Neural progenitor cell (in vitro differentiated cells): ENCODE results near the gene STXBP5. TPM values are rescaled to one million over a fixed set of nuclear protein-coding genes. Genes with fewer than 3 reads are reported as not detected.

Experiments used
- DNase-seq: peaks from one replicate; pipeline ENCODE4 v3.0.0-alpha.2; 2016; ENCODE audit warnings: low spot score
- H2AFZ ChIP-seq: fragments of 200-600 bp; sonication (generic); replicated peaks from 2 replicates; pipeline ENCODE4 v1.6.1; 2016; ENCODE audit warnings: antibody characterized with exemption
- H3F3A ChIP-seq: fragments of 200-600 bp; sonication (generic); 2 replicates; pipeline ENCODE4 v1.6.1; 2016; ENCODE audit warnings: antibody characterized with exemption, low read depth
- H3K27ac ChIP-seq: fragments of 200-600 bp; sonication (generic); 2 replicates; pipeline ENCODE4 v1.5.1; 2016; ENCODE audit warnings: mild to moderate bottlenecking
- H3K27me3 ChIP-seq: fragments of 200-600 bp; sonication (generic); 2 replicates; pipeline ENCODE4 v1.6.1; 2016; ENCODE audit warnings: mild to moderate bottlenecking, moderate library complexity
- H3K36me3 ChIP-seq: fragments of 200-600 bp; sonication (generic); 2 replicates; pipeline ENCODE4 v1.5.1; 2016
- H3K4me1 ChIP-seq: fragments of 200-600 bp; sonication (generic); 2 replicates; pipeline ENCODE4 v1.6.1; 2016; ENCODE audit warnings: mixed run types
- H3K4me2 ChIP-seq: fragments of 200-600 bp; sonication (generic); 2 replicates; pipeline ENCODE4 v1.6.1; 2016
- H3K4me3 ChIP-seq: fragments of 200-600 bp; sonication (generic); 2 replicates; pipeline ENCODE4 v1.5.1; 2016
- H3K79me2 ChIP-seq: fragments of 200-600 bp; sonication (generic); 2 replicates; pipeline ENCODE4 v1.6.1; 2016; ENCODE audit warnings: low read depth
- H3K9ac ChIP-seq: fragments of 200-600 bp; sonication (generic); 2 replicates; pipeline ENCODE4 v1.6.1; 2016
- H3K9me3 ChIP-seq: fragments of 200-600 bp; sonication (generic); 2 replicates; pipeline ENCODE4 v1.5.1; 2016; ENCODE audit warnings: low read depth
- H4K20me1 ChIP-seq: fragments of 200-600 bp; sonication (generic); 2 replicates; pipeline ENCODE4 v1.6.1; 2016; ENCODE audit warnings: low read depth
- H3K27ac Mint-ChIP-seq: 3 replicates; pipeline ENCODE4 v1.8.0; 2021; ENCODE audit warnings: mixed read lengths
- H3K27me3 Mint-ChIP-seq: 2 replicates; pipeline ENCODE4 v1.8.0; 2022; ENCODE audit warnings: low read depth, mild to moderate bottlenecking, inconsistent platforms, moderate library complexity, mixed read lengths; ENCODE audit not compliant: insufficient read depth
- H3K36me3 Mint-ChIP-seq: 3 replicates; pipeline ENCODE4 v1.8.0; 2021; ENCODE audit warnings: mixed read lengths
- H3K4me1 Mint-ChIP-seq: 3 replicates; pipeline ENCODE4 v1.8.0; 2021; ENCODE audit warnings: mixed read lengths
- H3K4me3 Mint-ChIP-seq: 3 replicates; pipeline ENCODE4 v1.8.0; 2021; ENCODE audit warnings: mild to moderate bottlenecking, moderate library complexity, mixed read lengths
- H3K9me3 Mint-ChIP-seq: 3 replicates; pipeline ENCODE4 v1.8.0; 2020; ENCODE audit warnings: mixed read lengths
- CTCF ChIP-seq: fragments of 200-600 bp; sonication (generic); IDR thresholded peaks from 2 replicates; pipeline ENCODE4 v1.5.1; 2017; ENCODE audit warnings: antibody characterized with exemption, mild to moderate bottlenecking
- EZH2 ChIP-seq: fragments of 200-600 bp; sonication (generic); IDR thresholded peaks from 2 replicates; pipeline ENCODE4 v1.6.1; 2017; ENCODE audit warnings: antibody characterized with exemption, mild to moderate bottlenecking, moderate library complexity
- EZH2phosphoT487 ChIP-seq: fragments of 200-600 bp; sonication (generic); IDR thresholded peaks from 2 replicates; pipeline ENCODE4 v1.6.1; 2017; ENCODE audit warnings: antibody characterized with exemption
- total RNA-seq: library from RNA; depleted of rRNA; stranded (reverse); fragments of >200 nt; gene quantifications from 2 replicates; pipeline ENCODE4 v1.2.3, GENCODE V29; 2015; ENCODE audit warnings: low replicate concordance

The STXBP5 gene
- total RNA-seq, 1 donor from 2014 or later, result 12.0 TPM

DNA sequence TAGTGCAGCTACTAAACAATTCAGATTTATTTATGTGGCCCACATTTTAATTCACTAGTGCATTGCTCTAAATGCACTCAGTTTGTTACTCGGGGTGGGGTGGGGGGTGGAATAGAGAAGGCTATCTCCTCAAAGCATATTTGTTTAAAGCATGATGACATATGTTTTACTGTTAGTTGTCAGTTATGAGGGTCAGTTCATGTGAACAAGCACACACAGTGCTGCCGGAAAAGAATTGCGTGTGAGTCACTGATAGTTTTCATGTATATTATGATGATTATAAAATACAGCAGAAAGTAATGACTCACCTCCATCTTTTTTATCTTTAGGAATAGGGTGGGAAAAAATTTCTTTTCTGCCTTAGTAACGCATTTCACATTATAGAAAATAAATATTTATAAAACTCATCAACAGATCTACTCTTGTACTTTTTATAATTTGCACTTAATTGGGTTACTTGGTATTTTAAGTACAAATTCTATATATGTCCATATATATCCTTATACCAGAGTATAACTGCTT is 42.2 kb upstream of the STXBP5 start:
- H3K4me3 Mint-ChIP-seq, result no peak overlapping the region
- H3K27ac Mint-ChIP-seq, result no peak overlapping the region
- H3K4me1 Mint-ChIP-seq, result no peaks in the 10 kb centered on the region
- H4K20me1 ChIP-seq, result no peaks in the 10 kb centered on the region
- no peaks in the 10 kb centered on the region for H3K4me1 ChIP-seq
- no peaks in the 10 kb centered on the region for H3K9me3 ChIP-seq
- H3K9me3 Mint-ChIP-seq, result no peaks in the 10 kb centered on the region
- no peak overlapping the region for H3K9ac ChIP-seq
- H3K36me3 ChIP-seq, result no peaks in the 10 kb centered on the region
- no peaks in the 10 kb centered on the region for H3F3A ChIP-seq
- no peak overlapping the region for H3K4me2 ChIP-seq
- no peaks in the 10 kb centered on the region for H3K79me2 ChIP-seq
- TF ChIP-seq EZH2, result no peak
- no peak for TF ChIP-seq CTCF
- TF ChIP-seq EZH2phosphoT487, result no peak
- no peak for DNase-seq
- H3K27me3 ChIP-seq, result no peaks in the 10 kb centered on the region
- H3K4me3 ChIP-seq, result no peak overlapping the region
- H3K27me3 Mint-ChIP-seq, result no peaks in the 10 kb centered on the region
- no peak overlapping the region for H2AFZ ChIP-seq
- no peaks in the 10 kb centered on the region for H3K36me3 Mint-ChIP-seq
- H3K27ac ChIP-seq, result no peak overlapping the region

DNA sequence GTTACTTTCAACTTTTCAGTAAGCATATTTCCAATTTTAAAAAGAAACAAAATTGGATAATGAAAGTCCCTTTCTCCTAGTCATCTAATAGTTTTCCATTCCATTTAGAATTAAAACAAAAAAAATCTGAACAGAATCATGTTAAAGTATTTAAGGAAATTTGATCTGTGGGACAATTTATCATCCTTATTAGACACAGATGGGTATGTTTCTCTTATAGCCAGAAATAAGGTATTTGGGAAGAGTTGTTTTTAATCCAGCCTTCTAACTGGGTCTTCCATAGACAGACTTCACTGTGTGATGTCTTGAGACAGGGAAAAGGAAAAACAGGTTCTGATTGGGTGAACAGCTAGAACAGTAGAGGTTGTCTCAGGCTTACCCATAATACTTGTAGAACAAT is 39.5 kb upstream of the STXBP5 start:
- TF ChIP-seq CTCF, result no peak

DNA sequence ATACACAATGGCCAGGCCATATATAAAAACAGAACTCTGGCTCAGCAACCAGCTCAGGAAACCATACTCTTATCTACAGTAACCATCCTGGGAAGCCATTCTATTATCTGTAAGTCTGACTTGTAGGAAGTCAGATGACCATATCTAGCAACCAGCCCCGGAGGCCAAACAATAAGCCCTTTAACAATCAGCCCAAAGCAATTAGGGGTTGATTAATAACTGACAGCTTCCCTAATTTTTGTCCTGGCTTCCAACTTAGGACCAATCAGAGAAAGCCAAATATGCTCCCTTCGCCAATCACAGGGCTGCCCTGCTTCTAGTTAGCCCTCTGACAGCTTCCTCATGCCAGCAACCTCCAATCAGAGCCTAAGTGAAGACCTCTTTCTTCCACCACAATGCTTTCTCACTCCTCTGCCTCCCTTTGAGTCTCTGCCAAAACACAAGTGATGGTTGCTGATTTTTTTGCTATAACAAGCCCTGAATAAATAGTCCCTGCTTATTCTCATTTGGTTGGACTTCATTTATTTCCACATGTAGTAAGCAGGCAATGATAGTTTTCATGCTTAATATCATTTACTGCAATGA is 37.8 kb upstream of the STXBP5 start:
- Histone ChIP-seq H3K27ac (no peak overlapping the region), H3K9me3 (no peaks in the 10 kb centered on the region), H3K36me3 (no peaks in the 10 kb centered on the region), H3K4me1 (no peaks in the 10 kb centered on the region), H3F3A (no peaks in the 10 kb centered on the region), H3K79me2 (no peaks in the 10 kb centered on the region), H2AFZ (no peak overlapping the region), H3K4me3 (no peak overlapping the region), H4K20me1 (no peaks in the 10 kb centered on the region), H3K9ac (no peak overlapping the region), H3K27me3 (no peaks in the 10 kb centered on the region), H3K4me2 (no peak overlapping the region)
- Mint-ChIP-seq H3K4me1 (no peaks in the 10 kb centered on the region), H3K9me3 (no peaks in the 10 kb centered on the region), H3K36me3 (no peaks in the 10 kb centered on the region), H3K27me3 (no peaks in the 10 kb centered on the region), H3K27ac (no peak overlapping the region), H3K4me3 (no peak overlapping the region)
- DNase-seq, result no peak
- TF ChIP-seq EZH2phosphoT487 (no peak), CTCF (no peak), EZH2 (no peak)

More for the DNA sequence above, 39.5 kb upstream of the STXBP5 start:
- no peaks in the 10 kb centered on the region for H3K4me1 ChIP-seq
- no peaks in the 10 kb centered on the region for H3K27me3 ChIP-seq
- H3K4me3 Mint-ChIP-seq, result no peak overlapping the region
- no peaks in the 10 kb centered on the region for H3K9me3 ChIP-seq
- H3K36me3 Mint-ChIP-seq, result no peaks in the 10 kb centered on the region
- no peaks in the 10 kb centered on the region for H4K20me1 ChIP-seq
- no peak overlapping the region for H2AFZ ChIP-seq
- no peak overlapping the region for H3K9ac ChIP-seq
- no peak overlapping the region for H3K4me2 ChIP-seq
- no peak overlapping the region for H3K27ac ChIP-seq
- no peaks in the 10 kb centered on the region for H3K9me3 Mint-ChIP-seq
- no peaks in the 10 kb centered on the region for H3K79me2 ChIP-seq
- no peaks in the 10 kb centered on the region for H3K4me1 Mint-ChIP-seq
- DNase-seq, result no peak
- no peaks in the 10 kb centered on the region for H3K36me3 ChIP-seq
- H3F3A ChIP-seq, result no peaks in the 10 kb centered on the region
- no peak overlapping the region for H3K27ac Mint-ChIP-seq
- no peaks in the 10 kb centered on the region for H3K27me3 Mint-ChIP-seq
- H3K4me3 ChIP-seq, result no peak overlapping the region
